ENCODE data around the gene SPPL3.

The SPPL3 gene

GRCh38 chr12:120820884-120821510 lies 83.2 kb downstream of the SPPL3 start:
- no peak for TF ChIP-seq CTCF (IDR thresholded peaks at IDR 0.05; ENCODE audit: control insufficient read depth, insufficient read depth, low read depth, low read length, missing control alignments)
- no peak overlapping the region for H3K4me3 ChIP-seq (ENCODE audit: control insufficient read depth, low read depth, low read length)
- DNase-seq (ENCODE audit: low read depth) = no peak

- H3K4me3 ChIP-seq (ENCODE audit: control insufficient read depth, low read depth, low read length) = no peak overlapping the region
- no peak for DNase-seq (ENCODE audit: low read depth)
- no peak for TF ChIP-seq CTCF (IDR thresholded peaks at IDR 0.05; ENCODE audit: control insufficient read depth, insufficient read depth, low read depth, low read length, missing control alignments)
These were observed 85.7 kb downstream of the SPPL3 start for GRCh38 chr12:120818416-120818815.

- DNase-seq (ENCODE audit: low read depth) = no peak
- TF ChIP-seq CTCF (IDR thresholded peaks at IDR 0.05; ENCODE audit: control insufficient read depth, insufficient read depth, low read depth, low read length, missing control alignments) = no peak
- no peak overlapping the region for H3K4me3 ChIP-seq (ENCODE audit: control insufficient read depth, low read depth, low read length)
These were observed 86.4 kb downstream of the SPPL3 start for GRCh38 chr12:120817559-120818330.

GRCh38 chr12:120816363-120816762 lies 87.8 kb downstream of the SPPL3 start:
- TF ChIP-seq CTCF (IDR thresholded peaks at IDR 0.05; ENCODE audit: control insufficient read depth, insufficient read depth, low read depth, low read length, missing control alignments) = no peak
- DNase-seq (ENCODE audit: low read depth) = no peak
- no peak overlapping the region for H3K4me3 ChIP-seq (ENCODE audit: control insufficient read depth, low read depth, low read length)

GRCh38 chr12:120814903-120815429 lies 89.2 kb downstream of the SPPL3 start:
- no peak overlapping the region for H3K4me3 ChIP-seq (ENCODE audit: control insufficient read depth, low read depth, low read length)
- no peak for TF ChIP-seq CTCF (IDR thresholded peaks at IDR 0.05; ENCODE audit: control insufficient read depth, insufficient read depth, low read depth, low read length, missing control alignments)
- DNase-seq (ENCODE audit: low read depth) = no peak

- TF ChIP-seq CTCF (IDR thresholded peaks at IDR 0.05; ENCODE audit: control insufficient read depth, insufficient read depth, low read depth, low read length, missing control alignments) = no peak
- no peak overlapping the region for H3K4me3 ChIP-seq (ENCODE audit: control insufficient read depth, low read depth, low read length)
- no peak for DNase-seq (ENCODE audit: low read depth)
These were observed 89.8 kb downstream of the SPPL3 start for GRCh38 chr12:120814203-120814902.
